ENCODE data around the gene MARCHF6. TPM values are rescaled to one million over a fixed set of nuclear protein-coding genes. Genes with fewer than 3 reads are reported as not detected.
"Not testable (repeated sequence)": the region's sequence is repeated elsewhere in the genome, so short reads cannot be mapped to it uniquely, and the experiment has no call there.

Gene MARCHF6
- total RNA-seq, 1 experiment from 2014 or later: 129 TPM

GRCh38 chr5:10367579-10367978 lies 14.1 kb downstream of the MARCHF6 start:
- Histone ChIP-seq H3K4me1 (ENCODE audit: insufficient read depth, low read length, poor library complexity, severe bottlenecking) (peaks cover 17% of the 10 kb centered on the region), H3K27ac (ENCODE audit: low read depth, low read length, poor library complexity, severe bottlenecking) (no peak overlapping the region), H3K27me3 (replicated peaks; ENCODE audit: insufficient read depth, low read depth, low read length, poor library complexity) (no peaks in the 10 kb centered on the region), H3K4me3 (ENCODE audit: low read depth, low read length, poor library complexity, severe bottlenecking) (no peak overlapping the region), H3K36me3 (ENCODE audit: insufficient read depth, low read length, poor library complexity, severe bottlenecking) (no peaks in the 10 kb centered on the region), H3K9me3 (ENCODE audit: low read depth, low read length, poor library complexity, severe bottlenecking) (no peaks in the 10 kb centered on the region)
- TF ChIP-seq CTCF (conservative IDR thresholded peaks at IDR 0.05; ENCODE audit: low read depth, low read length): no peak
- DNase-seq (ENCODE audit: low spot score): no peak
- BruUV-seq (replicated peaks): no TSS peak
- intact Hi-C loops (cut with micrococcal nuclease; ENCODE audit: unreplicated experiment): no loop called here
- ChIA-PET CTCF (no interaction called here), POLR2A (ENCODE audit: low non-redundant PET) (no interaction called here)

- peaks cover 33% of the 10 kb centered on the region for H3K4me1 ChIP-seq (ENCODE audit: insufficient read depth, low read length, poor library complexity, severe bottlenecking)
- no peak for DNase-seq (ENCODE audit: low spot score)
- CTCF ChIA-PET: no interaction called here
- TSS peak; percentile 2 for BruUV-seq (replicated peaks)
- no peak for TF ChIP-seq EZH2 (IDR thresholded peaks at IDR 0.05; ENCODE audit: borderline replicate concordance, low read depth, low read length, poor library complexity, severe bottlenecking)
- TF ChIP-seq CTCF (conservative IDR thresholded peaks at IDR 0.05; ENCODE audit: low read depth, low read length): no peak
- H3K27ac ChIP-seq (ENCODE audit: low read depth, low read length, poor library complexity, severe bottlenecking): no peak overlapping the region
- H3K27me3 ChIP-seq (replicated peaks; ENCODE audit: insufficient read depth, low read depth, low read length, poor library complexity): no peaks in the 10 kb centered on the region
- H3K4me3 ChIP-seq (ENCODE audit: low read depth, low read length, poor library complexity, severe bottlenecking): no peak overlapping the region
- POLR2A ChIA-PET (ENCODE audit: low non-redundant PET): no interaction called here
- intact Hi-C loops (cut with micrococcal nuclease; ENCODE audit: unreplicated experiment): no loop called here
- no peaks in the 10 kb centered on the region for H3K9me3 ChIP-seq (ENCODE audit: low read depth, low read length, poor library complexity, severe bottlenecking)
- H3K36me3 ChIP-seq (ENCODE audit: insufficient read depth, low read length, poor library complexity, severe bottlenecking): no peaks in the 10 kb centered on the region
These were observed 17.4 kb downstream of the MARCHF6 start for GRCh38 chr5:10370931-10371330.

- peaks cover 28% of the 10 kb centered on the region for H3K4me1 ChIP-seq (ENCODE audit: insufficient read depth, low read length, poor library complexity, severe bottlenecking)
- intact Hi-C loops (cut with micrococcal nuclease; ENCODE audit: unreplicated experiment); H3K36me3 ChIP-seq (ENCODE audit: insufficient read depth, low read length, poor library complexity, severe bottlenecking); POLR2A ChIA-PET (ENCODE audit: low non-redundant PET); H3K9me3 ChIP-seq (ENCODE audit: low read depth, low read length, poor library complexity, severe bottlenecking); H3K27ac ChIP-seq (ENCODE audit: low read depth, low read length, poor library complexity, severe bottlenecking); CTCF ChIA-PET; H3K27me3 ChIP-seq (replicated peaks; ENCODE audit: insufficient read depth, low read depth, low read length, poor library complexity); BruUV-seq (replicated peaks); DNase-seq (ENCODE audit: low spot score); H3K4me3 ChIP-seq (ENCODE audit: low read depth, low read length, poor library complexity, severe bottlenecking): not testable (repeated sequence)
These were observed 17.9 kb downstream of the MARCHF6 start for GRCh38 chr5:10371369-10371768.

- H3K4me1 ChIP-seq (ENCODE audit: insufficient read depth, low read length, poor library complexity, severe bottlenecking): peaks cover 26% of the 10 kb centered on the region
- TF ChIP-seq EZH2 (IDR thresholded peaks at IDR 0.05; ENCODE audit: borderline replicate concordance, low read depth, low read length, poor library complexity, severe bottlenecking) (no peak), CTCF (conservative IDR thresholded peaks at IDR 0.05; ENCODE audit: low read depth, low read length) (no peak)
- ChIA-PET CTCF (no interaction called here), POLR2A (ENCODE audit: low non-redundant PET) (no interaction called here)
- no peaks in the 10 kb centered on the region for H3K27me3 ChIP-seq (replicated peaks; ENCODE audit: insufficient read depth, low read depth, low read length, poor library complexity)
- DNase-seq (ENCODE audit: low spot score): no peak
- no TSS peak for BruUV-seq (replicated peaks)
- H3K4me3 ChIP-seq (ENCODE audit: low read depth, low read length, poor library complexity, severe bottlenecking): no peak overlapping the region
- no peaks in the 10 kb centered on the region for H3K36me3 ChIP-seq (ENCODE audit: insufficient read depth, low read length, poor library complexity, severe bottlenecking)
- peak overlapping the region; percentile 19 for H3K27ac ChIP-seq (ENCODE audit: low read depth, low read length, poor library complexity, severe bottlenecking)
- H3K9me3 ChIP-seq (ENCODE audit: low read depth, low read length, poor library complexity, severe bottlenecking): no peaks in the 10 kb centered on the region
- intact Hi-C loops (cut with micrococcal nuclease; ENCODE audit: unreplicated experiment): no loop called here
These were observed 19.5 kb downstream of the MARCHF6 start for GRCh38 chr5:10372726-10373709.
